Central memory CD4-positive, alpha-beta T cell (primary cell): ENCODE results near the gene TMSB10.

Source experiments
- DNase-seq: peaks from one replicate; pipeline ENCODE4 v3.0.0; 2022

The TMSB10 gene

DNA sequence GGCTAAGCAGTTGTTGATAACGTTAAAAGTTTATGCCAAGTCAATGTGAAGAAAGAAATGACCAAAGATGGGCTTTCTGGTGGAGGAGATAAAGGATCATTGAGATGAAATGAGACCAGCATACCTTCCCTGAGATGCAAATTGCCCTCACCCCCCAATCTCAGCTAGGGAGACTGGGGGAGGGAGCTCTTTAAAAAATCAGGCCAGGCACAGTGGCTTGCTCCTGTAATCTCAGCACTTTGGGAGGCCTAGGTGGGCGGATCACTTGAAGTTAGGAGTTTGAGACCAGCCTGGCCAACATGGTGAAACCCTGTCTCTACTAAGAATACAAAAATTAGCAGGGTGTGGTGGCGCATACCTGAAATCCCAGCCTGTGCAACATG is 34.6 kb downstream of the TMSB10 start:
- DNase-seq: no peak

DNA sequence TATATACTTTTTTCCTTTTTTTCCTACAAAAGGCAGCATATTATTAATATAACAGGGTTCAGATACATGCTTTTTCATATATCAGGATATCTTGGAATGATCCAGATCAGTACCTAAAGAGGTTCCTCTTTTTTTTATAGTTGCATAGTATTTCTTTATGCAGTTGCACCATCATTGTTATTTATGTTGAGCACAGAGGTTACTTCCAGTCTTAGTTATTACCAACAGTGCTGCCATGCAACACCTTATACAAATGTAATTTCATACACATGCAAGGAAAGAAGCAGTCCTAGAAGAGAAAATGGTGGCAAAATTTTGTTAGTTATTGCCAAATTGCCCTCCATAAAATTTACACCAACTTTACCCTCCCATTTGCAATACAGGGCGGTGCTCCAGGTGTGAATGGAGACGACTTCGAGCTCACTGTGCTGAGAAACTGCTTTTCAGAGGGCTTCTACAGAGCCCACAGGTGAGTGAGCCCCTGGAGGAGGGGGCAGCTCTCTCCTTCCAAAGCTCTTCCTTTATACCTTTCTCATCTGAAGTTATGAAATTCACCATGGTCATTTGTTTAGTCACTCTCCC is 35.5 kb downstream of the TMSB10 start:
- no peak for DNase-seq

DNA sequence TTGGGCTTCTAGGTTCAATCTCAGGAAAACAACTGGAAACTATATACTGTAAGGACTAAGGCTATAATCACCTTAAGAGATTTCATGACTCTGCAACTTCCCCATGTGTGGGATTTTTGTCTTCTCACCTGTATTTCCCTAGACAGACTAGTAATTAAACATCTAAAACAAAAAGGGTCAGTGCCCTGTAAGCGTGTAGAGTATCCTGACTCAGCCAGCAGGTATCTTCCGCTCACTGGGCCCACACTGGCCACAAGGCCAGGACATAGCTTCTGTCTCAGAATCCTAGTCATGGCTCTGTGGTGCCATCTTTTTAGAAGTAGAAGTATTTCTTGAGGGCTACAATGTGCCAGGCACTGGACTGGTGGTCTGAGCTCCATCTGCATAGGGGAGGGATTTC is 36.7 kb downstream of the TMSB10 start:
- DNase-seq: no peak

DNA sequence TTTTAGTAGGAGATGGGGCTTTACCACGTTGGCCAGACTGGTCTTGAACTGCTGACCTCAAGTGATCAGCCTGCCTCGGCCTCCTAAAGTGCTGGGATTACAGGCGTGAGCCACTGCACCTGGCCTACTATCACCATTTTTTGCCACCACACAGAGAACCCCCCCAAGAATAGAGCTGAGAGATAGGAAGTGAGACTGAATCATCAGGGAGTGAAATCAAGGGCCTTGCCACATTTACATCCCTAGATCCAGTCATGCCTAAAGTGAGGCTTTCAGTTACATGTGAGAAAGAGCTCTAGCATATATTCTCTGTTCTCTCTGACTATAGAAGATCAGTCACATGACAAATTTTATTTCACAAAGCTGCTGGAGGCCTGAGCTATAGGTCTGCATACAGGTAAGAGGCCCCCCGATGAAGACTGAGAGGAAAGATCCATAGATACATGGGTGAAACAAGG is 37.5 kb downstream of the TMSB10 start:
- no peak for DNase-seq

DNA sequence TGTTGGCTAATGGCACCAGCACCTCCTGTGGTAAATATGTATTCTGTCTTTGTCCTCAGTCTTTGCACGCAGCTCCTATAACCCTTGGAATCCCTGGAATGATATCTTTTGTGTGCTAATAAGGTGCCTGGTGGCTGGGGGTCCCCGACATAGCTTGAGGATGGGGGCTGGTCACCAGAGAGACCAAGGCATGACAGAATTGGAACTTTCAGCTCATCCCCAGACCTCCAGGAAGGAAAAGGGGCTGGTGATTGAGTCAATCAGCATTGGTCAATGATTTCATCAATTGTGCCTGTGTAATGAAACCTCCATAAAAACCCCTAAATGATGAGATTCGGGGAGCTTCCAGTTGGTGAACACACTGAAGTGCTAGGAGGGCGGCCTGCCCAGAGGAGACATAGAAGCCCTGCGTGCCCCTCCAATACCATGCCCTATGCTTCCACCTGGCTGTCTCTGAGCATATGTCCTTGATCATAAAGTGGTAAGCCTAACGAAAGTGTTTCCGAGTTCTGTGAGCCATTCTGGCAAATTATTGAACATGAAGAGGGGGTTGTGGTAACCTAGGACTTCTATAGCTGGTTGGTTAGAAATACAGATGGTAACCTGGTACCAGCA is 38.9 kb downstream of the TMSB10 start:
- no peak for DNase-seq

GRCh38 chr2:84945838-84946203 is 40.4 kb downstream of the TMSB10 start:
- peak; percentile 6 for DNase-seq

DNA sequence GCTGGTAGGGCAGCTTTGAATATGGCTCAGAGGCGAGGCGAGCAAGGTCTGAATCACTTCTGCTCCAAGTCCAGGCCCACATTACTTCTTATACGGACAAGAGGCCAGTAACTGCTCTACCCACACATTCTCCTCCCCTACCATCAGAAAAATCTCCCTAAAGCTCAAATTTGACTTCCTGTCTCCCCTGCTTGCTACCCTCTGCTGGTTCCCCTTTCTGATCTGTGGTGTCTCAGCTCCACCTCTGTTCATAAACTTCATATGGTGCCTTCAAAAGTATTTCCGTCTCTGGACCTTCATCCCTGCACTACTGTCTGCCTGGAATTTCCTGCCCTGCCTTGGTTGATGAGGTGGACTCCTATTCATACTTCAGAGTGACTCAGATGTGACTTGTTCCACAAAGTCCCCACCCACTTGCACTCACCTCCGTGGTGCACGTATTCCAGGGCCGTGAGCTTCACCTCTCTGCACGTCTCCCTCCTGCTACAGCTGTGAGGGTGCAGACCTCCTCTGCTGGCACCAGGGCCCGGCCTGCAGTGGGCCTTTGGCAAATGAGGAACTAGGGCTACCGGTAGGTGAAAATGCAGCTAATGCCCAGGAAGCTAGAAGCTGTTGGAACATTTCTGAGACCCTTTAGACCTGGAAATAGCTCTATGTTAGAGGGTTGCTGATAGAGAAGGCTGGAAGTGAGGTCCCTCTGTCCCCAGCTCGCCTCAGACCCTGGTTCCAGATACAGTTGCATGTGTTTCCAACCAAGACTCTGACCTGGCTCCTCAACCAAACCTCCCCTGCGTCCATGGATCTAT is 41.0 kb downstream of the TMSB10 start:
- DNase-seq: peak; percentile 48

DNA sequence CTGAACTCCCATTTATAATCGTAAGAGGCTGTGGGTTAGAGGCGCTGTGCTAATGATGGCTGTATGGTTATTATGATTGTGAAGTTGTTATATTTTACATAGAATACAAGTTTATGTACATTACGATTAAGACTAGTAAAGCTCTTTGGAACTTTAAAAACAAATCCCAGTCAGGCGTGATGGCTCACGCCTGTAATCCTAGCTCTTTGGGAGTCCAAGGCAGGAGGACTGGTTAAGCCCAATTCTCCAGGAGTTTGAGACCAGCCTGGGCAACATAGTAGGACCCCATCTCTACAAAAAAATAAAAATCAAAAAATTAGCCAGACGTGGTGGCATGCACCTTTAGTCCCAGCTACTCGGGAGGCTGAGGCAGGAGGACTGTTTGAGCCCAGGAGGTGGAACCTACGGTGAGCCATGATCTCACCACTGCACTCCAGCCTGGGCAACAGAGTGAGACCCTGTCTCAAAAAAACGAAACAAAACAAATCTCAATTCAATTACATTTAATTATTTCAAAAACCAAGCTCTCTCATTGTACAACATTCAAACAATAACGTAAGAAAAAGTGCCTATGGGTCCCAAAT is 41.6 kb downstream of the TMSB10 start:
- DNase-seq: no peak

DNA sequence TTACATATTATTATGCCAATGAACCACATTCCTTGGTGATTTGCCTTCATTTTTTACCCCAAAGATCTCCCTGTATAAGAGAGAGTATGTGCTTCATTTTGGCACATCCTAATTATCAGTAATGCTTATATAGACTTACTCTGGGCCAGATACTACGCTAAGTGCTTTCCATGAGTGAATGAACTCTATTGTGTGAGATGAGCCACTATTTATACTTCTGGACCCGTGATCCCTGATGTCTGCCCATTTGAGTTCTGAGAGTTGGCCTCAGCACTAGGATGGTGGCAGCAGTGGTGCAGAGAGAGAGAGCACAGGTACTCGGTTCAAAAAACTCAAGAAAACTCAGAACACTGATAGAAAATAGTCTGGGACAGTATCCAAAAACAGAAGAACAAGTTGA is 48.1 kb downstream of the TMSB10 start:
- DNase-seq: no peak

DNA sequence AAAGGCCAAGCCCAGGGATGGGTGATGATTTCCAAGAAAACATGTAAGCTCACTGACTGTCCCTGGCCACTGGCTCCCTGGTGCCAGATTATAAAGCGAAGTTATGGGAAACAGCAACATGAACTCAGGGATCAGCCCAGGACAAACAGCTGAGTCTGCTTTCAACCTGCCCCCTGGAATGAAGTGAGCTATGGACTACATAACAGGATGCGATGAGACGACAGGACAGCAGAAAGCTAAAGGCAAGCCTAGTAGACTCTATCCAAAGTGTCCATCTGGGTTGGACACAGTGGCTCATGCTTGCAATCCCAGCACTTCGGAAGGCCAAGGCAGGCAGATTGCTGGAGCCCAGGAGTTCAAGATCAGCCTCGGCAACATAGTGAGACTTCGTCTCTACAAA is 48.9 kb downstream of the TMSB10 start:
- DNase-seq: no peak
